Nucleus accumbens (tissue), 56 donors: ENCODE data around the gene ZNF750.

ENCODE experiments used
- DNase-seq, 56 donors: peaks; one replicate each; lab custom pipeline; 2025; lab: John Stamatoyannopoulos, UW

ZNF750 gene

GRCh38 chr17:82815354-82815753 lies 24.5 kb downstream of the ZNF750 start:
- DNase-seq: no peak

- no peak for DNase-seq
Measured at GRCh38 chr17:82814834-82815233, 25.0 kb downstream of the ZNF750 start.

DNA sequence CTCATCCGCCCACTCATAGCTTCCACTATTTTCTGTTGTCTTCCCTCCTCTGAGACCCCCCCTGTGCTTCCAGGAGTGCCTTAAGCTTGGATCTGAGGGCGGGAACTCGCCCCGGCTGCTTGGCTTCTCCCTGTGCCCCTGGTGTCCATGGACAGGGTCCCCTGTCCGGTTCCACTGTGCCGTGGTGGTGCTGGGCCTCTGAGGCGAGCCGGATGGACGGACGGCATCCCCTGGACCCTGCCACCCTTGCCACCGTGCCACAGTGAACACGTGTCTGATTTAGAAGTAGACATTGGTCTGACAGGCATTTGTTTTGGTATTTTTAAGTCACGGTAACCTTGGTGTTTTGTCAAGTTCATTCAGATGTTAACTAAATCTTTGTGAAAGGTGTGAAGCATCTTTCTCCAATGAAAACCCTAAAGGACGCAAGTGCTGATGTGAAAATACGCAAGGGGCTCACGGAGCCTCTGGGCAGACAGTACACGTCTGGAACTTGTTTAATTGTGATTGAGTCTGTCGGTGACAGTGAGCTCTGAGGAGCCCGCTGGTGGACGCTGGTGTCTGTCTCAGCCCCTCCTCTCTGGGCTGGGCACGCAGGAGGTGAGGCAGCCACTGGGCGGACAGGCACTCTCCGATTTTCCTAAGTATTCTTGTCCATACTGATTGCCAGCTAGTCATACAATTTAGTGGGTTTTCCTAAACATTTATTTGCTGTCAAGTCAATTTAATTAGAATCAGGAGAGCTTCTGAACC lies 26.3 kb downstream of the ZNF750 start:
- DNase-seq: no peak

DNA sequence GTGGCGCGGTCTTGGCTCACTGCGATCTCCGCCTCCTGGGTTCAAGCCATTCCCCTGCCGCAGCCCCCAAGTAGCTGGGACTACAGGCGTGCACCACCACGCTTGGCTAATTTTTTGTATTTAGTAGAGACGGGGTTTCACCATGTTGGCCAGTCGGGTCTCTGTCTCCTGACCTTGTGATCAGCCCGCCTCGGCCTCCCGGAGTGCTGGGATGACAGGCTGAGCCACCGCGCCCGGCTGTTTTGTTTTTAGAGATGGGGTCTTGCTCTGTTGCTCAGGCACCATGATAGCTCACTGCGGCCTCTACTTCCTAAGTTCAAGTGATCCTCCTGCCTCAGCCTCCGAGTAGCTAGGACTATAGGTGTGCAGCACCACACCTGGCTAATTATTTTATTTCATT lies 27.2 kb downstream of the ZNF750 start:
- DNase-seq: no peak

DNA sequence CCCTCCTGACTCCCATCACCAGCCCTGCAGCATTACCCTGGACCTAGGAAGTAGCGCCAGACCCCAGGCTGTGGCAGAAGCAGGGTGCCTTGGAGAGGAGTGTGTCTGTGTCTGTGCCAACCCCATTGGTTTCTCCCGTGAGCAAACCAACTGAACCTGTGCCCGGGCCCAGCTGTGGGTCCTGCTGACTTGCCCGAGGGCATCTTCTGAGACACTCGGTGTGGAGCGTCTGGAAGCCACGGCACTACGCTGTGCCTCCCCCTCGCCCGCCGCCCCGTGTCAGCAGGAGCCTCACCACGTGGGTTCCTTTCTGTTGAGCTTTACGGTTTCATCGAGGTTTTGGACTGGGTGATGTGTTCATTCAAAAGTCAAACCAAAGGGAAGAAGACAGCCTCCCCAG lies 27.8 kb downstream of the ZNF750 start:
- no peak for DNase-seq

DNA sequence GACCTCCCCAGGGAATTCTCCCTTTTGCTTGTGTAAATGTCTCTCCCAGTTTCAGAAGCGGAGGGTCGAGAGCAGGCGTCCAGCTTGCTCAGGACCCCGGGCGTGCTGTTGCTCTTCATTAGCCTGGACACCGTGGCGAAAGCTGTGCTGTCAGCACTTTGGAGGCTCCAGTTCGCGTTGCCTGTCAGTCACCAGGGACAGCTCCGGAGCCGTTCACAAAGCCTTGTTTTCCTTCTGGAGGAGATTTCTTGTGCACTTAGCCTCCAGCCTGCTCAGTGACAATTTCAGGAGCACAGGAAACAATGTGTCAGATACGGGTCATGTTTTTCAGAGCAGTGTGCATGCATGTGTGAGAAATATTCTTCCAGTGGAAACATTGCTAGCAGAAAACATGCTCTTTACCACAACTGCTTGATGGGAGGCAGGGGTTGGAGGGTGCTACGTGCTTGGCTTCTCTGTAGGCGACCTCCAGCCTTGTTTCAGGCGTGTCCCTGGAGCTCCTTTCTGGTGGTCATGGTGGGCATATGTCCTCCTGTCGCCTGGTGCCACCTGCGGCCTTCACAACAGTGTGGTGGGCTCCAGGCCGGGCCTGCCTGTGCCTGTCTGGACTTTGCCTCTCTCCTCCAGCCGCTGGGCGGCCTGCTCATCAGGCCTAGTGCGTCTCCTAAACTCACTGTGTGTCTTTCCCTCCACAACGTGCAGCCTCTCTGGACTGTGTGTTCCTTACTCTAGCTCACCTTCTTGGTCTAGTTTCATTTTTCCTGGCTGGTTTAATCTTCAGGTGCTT lies 29.0 kb downstream of the ZNF750 start:
- DNase-seq: no peak

- no peak for DNase-seq
Measured at GRCh38 chr17:82808921-82809905, 30.6 kb downstream of the ZNF750 start.

DNA sequence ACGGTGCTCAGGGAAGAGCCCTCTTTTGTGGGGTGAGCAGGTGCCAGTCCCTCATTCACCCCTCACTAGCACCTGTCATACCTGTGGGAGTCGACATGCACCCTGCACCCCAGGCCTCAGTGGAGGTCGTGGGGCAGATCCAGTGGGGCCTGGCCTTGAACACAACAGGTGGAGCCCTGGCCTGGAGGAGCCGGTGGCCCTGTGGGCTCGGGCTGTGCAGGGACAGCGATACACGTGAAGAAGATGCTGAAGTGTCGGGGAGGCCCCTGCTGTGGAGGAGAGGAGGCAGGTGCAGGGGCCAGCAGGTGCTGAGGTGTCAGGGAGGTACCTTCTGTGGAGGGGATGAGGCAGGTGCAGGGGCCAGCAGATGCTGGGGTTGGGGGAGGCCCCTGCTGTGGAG lies 31.8 kb downstream of the ZNF750 start:
- no peak for DNase-seq

- no peak for DNase-seq
Measured at GRCh38 chr17:82807562-82807961, 32.3 kb downstream of the ZNF750 start.

DNA sequence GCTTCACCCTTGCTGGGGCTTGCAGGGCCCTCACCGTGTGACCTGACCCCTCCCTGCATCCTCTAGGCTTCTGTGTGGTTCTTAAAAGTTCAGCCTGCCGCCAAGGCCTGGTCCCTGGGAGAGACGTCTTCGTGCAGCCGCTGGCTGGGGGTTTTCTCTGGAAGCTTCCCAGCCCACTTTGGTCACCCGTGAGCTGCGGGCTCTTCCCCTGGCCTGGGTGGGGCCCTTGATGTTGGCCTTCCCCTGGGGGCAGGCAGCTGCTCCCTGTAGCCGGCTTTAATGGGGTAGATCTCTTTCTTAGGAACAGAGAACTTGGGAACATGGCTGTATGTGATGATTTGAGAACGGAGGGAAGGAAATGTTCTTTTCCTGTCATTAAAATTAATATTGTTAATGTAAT lies 32.7 kb downstream of the ZNF750 start:
- no peak for DNase-seq

DNA sequence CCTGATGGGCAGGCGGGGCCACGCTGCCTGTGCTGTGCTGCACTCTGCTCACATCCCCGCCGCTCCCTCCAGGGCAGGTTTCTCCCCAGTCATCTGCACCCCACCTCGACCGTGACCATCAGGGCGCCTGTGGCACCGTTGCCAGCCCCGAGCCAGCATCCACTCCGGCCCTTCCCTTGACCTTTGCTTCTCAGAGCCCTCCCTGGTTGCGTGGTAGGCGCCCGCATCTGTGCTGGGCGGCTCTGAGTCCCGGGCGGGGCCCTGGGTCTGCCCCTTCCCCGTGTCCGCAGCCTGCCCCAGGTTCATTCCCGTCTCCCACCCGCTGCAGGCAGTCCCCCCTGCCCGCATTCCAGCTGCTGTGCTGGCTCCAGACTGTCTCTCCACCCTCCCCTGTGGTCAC lies 33.2 kb downstream of the ZNF750 start:
- DNase-seq: no peak

DNA sequence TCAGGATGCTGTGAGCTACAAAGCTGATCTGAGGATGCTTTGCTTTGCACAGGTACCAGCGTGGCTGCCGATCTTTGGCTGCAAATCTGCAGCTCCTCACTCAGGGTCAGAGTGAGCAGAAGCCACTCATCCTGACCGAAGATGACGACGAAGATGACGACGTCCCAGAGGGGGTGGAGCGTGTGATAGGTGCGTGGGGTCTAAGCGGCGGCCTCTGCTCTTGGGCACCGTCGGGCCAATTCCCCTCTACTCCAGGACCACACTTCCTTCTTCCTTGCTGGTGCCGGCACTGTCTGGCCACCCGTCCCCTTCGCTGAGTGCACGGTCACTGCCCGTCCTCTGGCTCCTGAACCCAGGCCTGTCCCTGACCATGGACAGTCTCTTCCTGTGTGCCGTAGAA lies 34.0 kb downstream of the ZNF750 start:
- DNase-seq: no peak

DNA sequence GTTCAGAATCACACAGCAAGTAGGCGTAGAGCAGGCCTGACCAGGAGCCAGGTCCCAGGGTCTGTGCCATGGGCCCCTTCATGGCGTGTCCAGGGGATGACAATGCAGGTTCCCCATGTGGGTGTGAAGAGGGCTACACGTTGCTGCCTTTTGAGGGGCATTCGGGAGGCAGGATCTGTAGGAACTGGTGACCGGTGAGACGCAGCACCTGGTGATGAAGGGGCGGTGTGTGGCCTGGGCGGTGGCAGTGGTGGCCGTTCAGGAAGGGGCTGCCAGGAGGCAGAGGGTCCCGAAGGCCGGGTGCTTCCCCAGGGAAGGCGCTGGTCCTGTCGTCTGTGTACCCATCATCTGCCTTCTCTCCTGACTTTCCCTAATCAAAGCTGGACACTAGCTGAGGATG lies 34.6 kb downstream of the ZNF750 start:
- no peak for DNase-seq

DNA sequence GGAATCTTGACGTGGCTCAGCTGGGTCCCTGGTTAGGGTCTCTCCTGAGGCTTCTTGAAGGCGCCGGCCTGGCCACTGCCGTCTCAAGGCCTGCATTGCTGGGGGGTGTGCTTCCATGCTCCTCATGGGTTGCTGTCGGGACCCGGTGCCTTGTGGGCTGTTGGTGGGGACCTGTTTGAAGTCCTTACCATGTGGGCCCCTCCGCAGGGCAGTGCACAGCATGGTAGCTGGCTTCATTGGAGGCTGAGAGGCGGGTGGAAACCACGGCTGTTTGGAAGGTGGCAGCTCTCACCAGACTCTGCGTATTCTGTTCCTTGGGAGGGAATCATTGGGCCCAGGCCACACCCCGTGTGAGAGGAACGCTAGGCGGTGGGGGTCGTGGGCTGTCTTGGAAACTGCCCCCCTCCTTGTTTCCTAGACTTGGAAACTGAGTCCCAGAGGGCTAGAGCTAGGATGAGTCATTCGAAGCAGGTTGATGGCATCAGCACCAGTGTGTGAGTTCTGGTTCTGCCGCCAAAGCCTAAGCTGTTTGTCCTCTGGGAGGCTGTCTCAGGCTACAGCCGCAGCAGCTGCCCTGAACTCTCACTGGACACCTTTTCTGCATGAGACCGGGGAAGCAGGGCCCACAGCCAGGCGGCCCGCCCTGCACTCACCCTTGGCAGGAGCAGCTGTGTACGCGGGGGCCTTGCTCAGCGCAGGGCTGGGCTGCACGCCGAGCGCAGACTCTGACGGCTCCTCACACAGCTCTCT lies 35.2 kb downstream of the ZNF750 start:
- peak in 5 of 56 donors; percentile 10 to 32 (median 17) for DNase-seq

- DNase-seq: no peak
Measured at GRCh38 chr17:82803606-82804005, 36.2 kb downstream of the ZNF750 start.

GRCh38 chr17:82803185-82803584 lies 36.6 kb downstream of the ZNF750 start:
- DNase-seq: no peak

DNA sequence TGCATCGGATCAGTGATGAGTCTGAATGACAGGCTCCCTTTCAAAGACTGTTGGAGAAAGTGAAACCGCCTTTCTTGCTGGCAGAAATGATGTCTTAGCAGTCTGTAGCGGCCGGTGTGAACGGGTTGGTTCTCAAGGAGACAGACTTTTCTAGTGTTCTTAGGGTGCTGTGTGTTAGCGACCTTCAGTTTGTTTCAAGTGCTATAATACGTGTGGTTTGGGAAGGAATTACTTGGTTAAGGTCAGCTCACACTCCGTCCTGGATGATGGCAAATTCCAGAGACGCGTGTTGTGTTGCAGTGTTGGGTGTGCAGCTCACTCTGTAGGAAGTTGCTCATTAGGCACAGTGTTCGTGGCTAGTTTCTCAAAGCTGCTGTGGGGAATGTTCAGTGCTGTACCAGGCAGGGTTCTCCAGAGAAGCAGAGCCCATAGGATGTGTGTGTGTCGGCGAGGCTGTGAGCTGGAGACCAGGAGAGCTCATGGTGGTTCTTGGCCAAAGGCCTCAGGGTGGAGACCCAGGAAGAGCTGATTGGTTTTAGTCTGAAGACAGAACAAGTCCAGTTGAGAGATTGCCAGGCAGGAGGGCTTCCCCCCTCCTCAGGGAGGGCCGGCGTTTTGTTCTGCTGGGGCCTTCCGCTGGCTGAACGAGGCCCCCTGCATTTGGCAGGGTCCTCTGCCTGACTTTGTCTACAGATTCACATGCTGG lies 37.6 kb downstream of the ZNF750 start:
- DNase-seq: no peak

- no peak for DNase-seq
Measured at GRCh38 chr17:82801377-82801970, 38.3 kb downstream of the ZNF750 start.

GRCh38 chr17:82800885-82801284 lies 38.9 kb downstream of the ZNF750 start:
- DNase-seq: no peak
